Subcutaneous adipose tissue (tissue), 4 donors: ENCODE measurements around the gene PYGL. TPM values are rescaled to one million over a fixed set of nuclear protein-coding genes. Genes with fewer than 3 reads are reported as not detected.

Experiments
- CTCF ChIP-seq: fragments of 450-650 bp; IDR thresholded peaks from one replicate; pipeline ENCODE4 v1.5.1; 2016; ENCODE audit warnings: low read depth, mild to moderate bottlenecking, control low read depth, antibody characterized with exemption, moderate library complexity
- total RNA-seq, 4 donors: library from RNA; depleted of rRNA; stranded (reverse); fragments of >200 nt; gene quantifications; one replicate each; pipeline ENCODE4 v1.1.0, GENCODE V29; 2016

PYGL gene
- total RNA-seq, 4 donors from 2014 or later: 102 to 201 (median 147) TPM

- TF ChIP-seq CTCF: no peak
These were observed 20.6 kb upstream of the PYGL start for GRCh38 chr14:50964683-50965390.

GRCh38 chr14:50963919-50964318 is 19.6 kb upstream of the PYGL start:
- TF ChIP-seq CTCF: no peak

- no peak for TF ChIP-seq CTCF
These were observed 17.4 kb upstream of the PYGL start for GRCh38 chr14:50961605-50962221.

- no peak for TF ChIP-seq CTCF
These were observed 13.0 kb upstream of the PYGL start for GRCh38 chr14:50957296-50957695.

- no peak for TF ChIP-seq CTCF
These were observed 11.2 kb upstream of the PYGL start for GRCh38 chr14:50955373-50956043.

DNA sequence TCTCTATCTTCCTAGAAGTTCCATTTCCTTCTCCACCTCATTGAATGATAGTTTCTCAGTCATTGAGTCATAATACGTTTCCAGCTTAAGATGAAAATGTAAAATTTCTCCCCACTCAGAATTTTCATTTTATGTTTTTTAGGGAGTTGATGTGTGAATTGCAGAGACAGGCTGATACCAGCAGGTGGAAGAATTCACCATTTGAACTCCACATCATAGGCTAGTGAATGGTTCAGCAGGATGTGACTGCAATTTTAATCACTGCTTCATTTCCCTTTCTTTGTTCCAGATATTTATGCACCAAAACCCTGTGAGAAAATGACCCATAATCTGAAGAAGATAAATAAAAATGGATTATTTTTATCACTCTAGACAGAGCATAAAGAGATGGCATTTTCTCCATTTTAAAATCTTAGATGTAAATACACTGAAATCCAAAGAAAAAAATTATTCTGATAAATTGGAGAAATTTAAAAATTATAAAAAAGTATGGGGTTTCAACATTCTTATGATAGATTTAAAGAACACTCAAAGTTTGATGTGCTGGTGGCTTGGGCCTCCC is 10.6 kb upstream of the PYGL start:
- TF ChIP-seq CTCF: no peak

DNA sequence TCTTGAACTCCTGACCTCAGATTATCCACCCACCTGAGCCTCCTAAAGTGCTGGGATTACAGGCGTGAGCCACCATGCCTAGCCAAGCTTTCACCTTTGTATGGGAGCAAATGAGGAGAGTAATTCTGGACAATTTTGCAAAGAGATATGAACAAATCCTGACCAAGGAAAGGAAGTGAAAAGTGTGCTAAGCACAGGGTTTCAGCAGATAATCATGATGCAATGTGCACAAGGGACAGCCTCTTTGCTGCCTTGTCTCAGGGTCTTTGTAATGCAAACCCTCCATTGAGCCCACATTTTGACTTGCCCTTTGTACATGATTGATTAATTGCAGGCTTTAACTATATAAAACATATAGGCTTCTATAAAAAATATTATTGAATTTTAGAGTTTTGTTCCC is 9.2 kb upstream of the PYGL start:
- no peak for TF ChIP-seq CTCF
